A549 (cell line): Measurements from ENCODE around the gene GMDS. TPM values are rescaled to one million over a fixed set of nuclear protein-coding genes. Genes with fewer than 3 reads are reported as not detected.

Source experiments
- ATAC-seq, 2 experiments: fragments of 200-7000 bp in 1 of 2; fragments of >200 bp in 1 of 2; cut with Nextera tagmentation in 1 of 2; cut with Tn5 transposase in 1 of 2; 3 replicates each; pipeline versions ENCODE4 v1.8.0 to v1.9.1; 2018 to 2020; ENCODE audit warnings: mild to moderate bottlenecking in 1 of 2, moderate library complexity in 1 of 2
- CTCF ChIA-PET: fragments of 300-600 bp; sonication (Branson Sonifier 250); formaldehyde crosslinking; extraction: SDS; loops from one replicate; lab custom pipeline; 2021; ENCODE audit warnings: antibody characterized with exemption, inconsistent platforms; lab: Yijun Ruan, JAX
- POLR2A ChIA-PET: fragments of 350-600 bp; formaldehyde crosslinking; extraction: SDS; loops from one replicate; lab custom pipeline; 2021; ENCODE audit warnings: antibody characterized with exemption, inconsistent platforms; lab: Yijun Ruan, JAX
- DNase-seq, 2 experiments: peaks; one replicate each; pipeline versions ENCODE4 v3.0.0 to v3.0.0-alpha.2; 2011 to 2016; ENCODE audit warnings: low read depth in 1 of 2, low spot score in 1 of 2
- FAIRE-seq: peaks from 2 replicates; lab custom pipeline; 2011; peaks lifted over from hg19 to GRCh38; lab: Jason Lieb, UNC
- H3K27ac ChIP-seq, 2 experiments: fragments of >200 bp; sonication (Bioruptor Twin); formaldehyde crosslinking; 3 replicates each; pipeline ENCODE4 v1.5.1; 2016 to 2017
- H3K4me1 ChIP-seq: fragments of >200 bp; sonication (Bioruptor Twin); formaldehyde crosslinking; 3 replicates; pipeline ENCODE4 v1.6.1; 2016
- H3K4me2 ChIP-seq: fragments of >200 bp; sonication (Bioruptor Twin); formaldehyde crosslinking; 3 replicates; pipeline ENCODE4 v1.6.1; 2016
- H3K4me3 ChIP-seq: fragments of >200 bp; sonication (Bioruptor Twin); formaldehyde crosslinking; 3 replicates; pipeline ENCODE4 v1.5.1; 2016
- H3K9me3 ChIP-seq: fragments of >200 bp; sonication (Bioruptor Twin); formaldehyde crosslinking; 3 replicates; pipeline ENCODE4 v1.6.1; 2016
- BHLHE40 ChIP-seq: IDR thresholded peaks from 2 replicates; pipeline ENCODE4 v1.6.1; 2012; ENCODE audit warnings: low read depth, low read length, inconsistent platforms
- CBX2 ChIP-seq: fragments of 200-600 bp; sonication (generic); IDR thresholded peaks from 2 replicates; pipeline ENCODE4 v1.6.1; 2016; ENCODE audit warnings: low read depth, mild to moderate bottlenecking, borderline replicate concordance
- CBX8 ChIP-seq: fragments of 200-600 bp; sonication (generic); IDR thresholded peaks from 2 replicates; pipeline ENCODE4 v1.6.1; 2016
- CEBPB ChIP-seq, 2 experiments: fragments of >200 bp in 1 of 2; sonication (Bioruptor Twin) in 1 of 2; formaldehyde crosslinking in 1 of 2; IDR thresholded peaks; 2 replicates each; pipeline ENCODE4 v1.6.1; 2012 to 2016
- CHD2 ChIP-seq: fragments of 150-350 bp; IDR thresholded peaks from 2 replicates; pipeline ENCODE4 v1.6.1; 2014; ENCODE audit warnings: low read length; ENCODE audit not compliant: partially characterized antibody
- CHD4 ChIP-seq: fragments of 200-600 bp; sonication (generic); IDR thresholded peaks from 2 replicates; pipeline ENCODE4 v1.6.1; 2016; ENCODE audit warnings: antibody characterized with exemption, mild to moderate bottlenecking, borderline replicate concordance
- FOXS1 ChIP-seq: fragments of 250-450 bp; sonication (Bioruptor Pico); IDR thresholded peaks from 2 replicates; pipeline ENCODE4 v1.5.0; 2020; ENCODE audit warnings: mild to moderate bottlenecking, moderate library complexity
- HDAC2 ChIP-seq: fragments of 200-600 bp; sonication (generic); IDR thresholded peaks from 2 replicates; pipeline ENCODE4 v1.6.1; 2016
- HEYL ChIP-seq: fragments of 250-450 bp; sonication (Bioruptor Pico); IDR thresholded peaks from 2 replicates; pipeline ENCODE4 v1.8.0; 2021; ENCODE audit warnings: mild to moderate bottlenecking, moderate library complexity
- HOXB13 ChIP-seq: fragments of 250-450 bp; sonication (Bioruptor Pico); IDR thresholded peaks from 2 replicates; pipeline ENCODE4 v1.5.0; 2020; ENCODE audit warnings: low read depth, mild to moderate bottlenecking, moderate library complexity
- JUN ChIP-seq, 2 experiments: fragments of >200 bp; sonication (Bioruptor Twin); formaldehyde crosslinking; IDR thresholded peaks; 2 replicates in 1 of 2; 3 replicates in 1 of 2; pipeline ENCODE4 v1.6.1; 2016 to 2017
- MAFK ChIP-seq: fragments of 450-650 bp; IDR thresholded peaks from 2 replicates; pipeline ENCODE4 v1.6.1; 2014; ENCODE audit not compliant: partially characterized antibody
- MAX ChIP-seq: IDR thresholded peaks from 2 replicates; pipeline ENCODE4 v1.6.1; 2012
- MAZ ChIP-seq: fragments of 150-350 bp; IDR thresholded peaks from 2 replicates; pipeline ENCODE4 v1.6.1; 2014; ENCODE audit warnings: antibody characterized with exemption, low read depth, low read length, borderline replicate concordance
- MYC ChIP-seq: IDR thresholded peaks from 2 replicates; pipeline ENCODE4 v1.6.1; 2012; ENCODE audit warnings: mild to moderate bottlenecking, inconsistent platforms, low read length, improper control_type of control experiment, borderline replicate concordance
- SMC3 ChIP-seq: fragments of >200 bp; sonication (Bioruptor Twin); formaldehyde crosslinking; IDR thresholded peaks from 3 replicates; pipeline ENCODE4 v1.6.1; 2018; ENCODE audit warnings: inconsistent platforms
- TP53 ChIP-seq: fragments of 250-450 bp; sonication (Bioruptor Pico); IDR thresholded peaks from 2 replicates; pipeline ENCODE4 v1.5.0; 2021; ENCODE audit warnings: mild to moderate bottlenecking, moderate library complexity
- ZFP36 ChIP-seq: fragments of 450-650 bp; IDR thresholded peaks from 2 replicates; pipeline ENCODE4 v1.6.1; 2014; ENCODE audit warnings: borderline replicate concordance; ENCODE audit not compliant: partially characterized antibody
- WGBS: methylation state at CpG from one replicate; pipeline ENCODE4 v1.1.6; 2017; ENCODE audit errors: missing lambda C conversion rate; 5-methylcytosine and 5-hydroxymethylcytosine counted together
- polyA plus RNA-seq, 4 experiments: library from polyadenylated mRNA; depleted of rRNA in 3 of 4; stranded (reverse); fragments of >200 nt; fragmentation: RNase III in 1 of 4; extraction: RNeasy Plus Mini Kit Qiagen cat#74134 plus additional on column Dnase treatment in 1 of 4; gene quantifications; 2 replicates in 3 of 4; 3 replicates in 1 of 4; pipeline ENCODE4 v1.2.3, GENCODE V29; 2011 to 2017
- TF ChIP-seq, protein P1 (sequence below): fragments of 200-600 bp; sonication (generic); IDR thresholded peaks from 2 replicates; pipeline ENCODE4 v1.6.1; 2016; ENCODE audit warnings: antibody characterized with exemption, mild to moderate bottlenecking, moderate library complexity
- TF ChIP-seq, protein P2 (sequence below): fragments of 450-650 bp; IDR thresholded peaks from 2 replicates; pipeline ENCODE4 v1.6.1; 2014; ENCODE audit warnings: antibody characterized with exemption
- TF ChIP-seq, protein P3 (sequence below): fragments of >200 bp; sonication (Bioruptor Twin); formaldehyde crosslinking; IDR thresholded peaks from 3 replicates; pipeline ENCODE4 v1.5.1; 2016

GMDS gene
- polyA plus RNA-seq, 2 of the 4 experiments (the other 2 are of a cell fraction), result 9.9 to 12.4 TPM

GRCh38 chr6:1867197-1867596 lies 378.2 kb downstream of the GMDS start:
- Histone ChIP-seq H3K4me3 (no peak overlapping the region), H3K4me1 (no peaks in the 10 kb centered on the region), H3K27ac (no peak overlapping the region), H3K4me2 (no peak overlapping the region), H3K9me3 (no peaks in the 10 kb centered on the region)
- FAIRE-seq (no peak), ATAC-seq (no peak), DNase-seq (no peak)
- TF ChIP-seq, protein P1, sequence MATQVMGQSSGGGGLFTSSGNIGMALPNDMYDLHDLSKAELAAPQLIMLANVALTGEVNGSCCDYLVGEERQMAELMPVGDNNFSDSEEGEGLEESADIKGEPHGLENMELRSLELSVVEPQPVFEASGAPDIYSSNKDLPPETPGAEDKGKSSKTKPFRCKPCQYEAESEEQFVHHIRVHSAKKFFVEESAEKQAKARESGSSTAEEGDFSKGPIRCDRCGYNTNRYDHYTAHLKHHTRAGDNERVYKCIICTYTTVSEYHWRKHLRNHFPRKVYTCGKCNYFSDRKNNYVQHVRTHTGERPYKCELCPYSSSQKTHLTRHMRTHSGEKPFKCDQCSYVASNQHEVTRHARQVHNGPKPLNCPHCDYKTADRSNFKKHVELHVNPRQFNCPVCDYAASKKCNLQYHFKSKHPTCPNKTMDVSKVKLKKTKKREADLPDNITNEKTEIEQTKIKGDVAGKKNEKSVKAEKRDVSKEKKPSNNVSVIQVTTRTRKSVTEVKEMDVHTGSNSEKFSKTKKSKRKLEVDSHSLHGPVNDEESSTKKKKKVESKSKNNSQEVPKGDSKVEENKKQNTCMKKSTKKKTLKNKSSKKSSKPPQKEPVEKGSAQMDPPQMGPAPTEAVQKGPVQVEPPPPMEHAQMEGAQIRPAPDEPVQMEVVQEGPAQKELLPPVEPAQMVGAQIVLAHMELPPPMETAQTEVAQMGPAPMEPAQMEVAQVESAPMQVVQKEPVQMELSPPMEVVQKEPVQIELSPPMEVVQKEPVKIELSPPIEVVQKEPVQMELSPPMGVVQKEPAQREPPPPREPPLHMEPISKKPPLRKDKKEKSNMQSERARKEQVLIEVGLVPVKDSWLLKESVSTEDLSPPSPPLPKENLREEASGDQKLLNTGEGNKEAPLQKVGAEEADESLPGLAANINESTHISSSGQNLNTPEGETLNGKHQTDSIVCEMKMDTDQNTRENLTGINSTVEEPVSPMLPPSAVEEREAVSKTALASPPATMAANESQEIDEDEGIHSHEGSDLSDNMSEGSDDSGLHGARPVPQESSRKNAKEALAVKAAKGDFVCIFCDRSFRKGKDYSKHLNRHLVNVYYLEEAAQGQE, result no peak
- TF ChIP-seq, protein P2, sequence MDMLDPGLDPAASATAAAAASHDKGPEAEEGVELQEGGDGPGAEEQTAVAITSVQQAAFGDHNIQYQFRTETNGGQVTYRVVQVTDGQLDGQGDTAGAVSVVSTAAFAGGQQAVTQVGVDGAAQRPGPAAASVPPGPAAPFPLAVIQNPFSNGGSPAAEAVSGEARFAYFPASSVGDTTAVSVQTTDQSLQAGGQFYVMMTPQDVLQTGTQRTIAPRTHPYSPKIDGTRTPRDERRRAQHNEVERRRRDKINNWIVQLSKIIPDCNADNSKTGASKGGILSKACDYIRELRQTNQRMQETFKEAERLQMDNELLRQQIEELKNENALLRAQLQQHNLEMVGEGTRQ, result no peak
- no peak for TF ChIP-seq HEYL
- TF ChIP-seq CBX2, result no peak
- no peak for TF ChIP-seq JUN (IDR thresholded peaks at IDR 0.05)
- no peak for TF ChIP-seq CEBPB (IDR thresholded peaks at IDR 0.05)
- no peak for TF ChIP-seq SMC3
- no peak for TF ChIP-seq CHD2
- no peak for TF ChIP-seq MYC
- TF ChIP-seq FOXS1 (CRISPR knock-in tag), result no peak
- no peak for TF ChIP-seq ZFP36
- no peak for TF ChIP-seq MAFK
- TF ChIP-seq CBX8, result no peak
- no peak for TF ChIP-seq HDAC2
- TF ChIP-seq BHLHE40, result no peak
- no peak for TF ChIP-seq TP53 (CRISPR knock-in tag)
- TF ChIP-seq MAZ, result no peak
- CTCF ChIA-PET, result no interaction called here
- 84% methylated on average over 3 of the region's 3 CpGs for WGBS
- POLR2A ChIA-PET, result no interaction called here

- Histone ChIP-seq H3K9me3 (no peaks in the 10 kb centered on the region), H3K4me3 (no peak overlapping the region), H3K4me1 (no peaks in the 10 kb centered on the region), H3K4me2 (no peak overlapping the region), H3K27ac (no peak overlapping the region)
- DNase-seq (no peak), FAIRE-seq (no peak), ATAC-seq (no peak)
- CTCF ChIA-PET, result no interaction called here
- POLR2A ChIA-PET, result no interaction called here
- TF ChIP-seq MAX (no peak), CHD4 (no peak), HDAC2 (no peak), HOXB13 (CRISPR knock-in tag) (no peak)
- TF ChIP-seq, protein P3, sequence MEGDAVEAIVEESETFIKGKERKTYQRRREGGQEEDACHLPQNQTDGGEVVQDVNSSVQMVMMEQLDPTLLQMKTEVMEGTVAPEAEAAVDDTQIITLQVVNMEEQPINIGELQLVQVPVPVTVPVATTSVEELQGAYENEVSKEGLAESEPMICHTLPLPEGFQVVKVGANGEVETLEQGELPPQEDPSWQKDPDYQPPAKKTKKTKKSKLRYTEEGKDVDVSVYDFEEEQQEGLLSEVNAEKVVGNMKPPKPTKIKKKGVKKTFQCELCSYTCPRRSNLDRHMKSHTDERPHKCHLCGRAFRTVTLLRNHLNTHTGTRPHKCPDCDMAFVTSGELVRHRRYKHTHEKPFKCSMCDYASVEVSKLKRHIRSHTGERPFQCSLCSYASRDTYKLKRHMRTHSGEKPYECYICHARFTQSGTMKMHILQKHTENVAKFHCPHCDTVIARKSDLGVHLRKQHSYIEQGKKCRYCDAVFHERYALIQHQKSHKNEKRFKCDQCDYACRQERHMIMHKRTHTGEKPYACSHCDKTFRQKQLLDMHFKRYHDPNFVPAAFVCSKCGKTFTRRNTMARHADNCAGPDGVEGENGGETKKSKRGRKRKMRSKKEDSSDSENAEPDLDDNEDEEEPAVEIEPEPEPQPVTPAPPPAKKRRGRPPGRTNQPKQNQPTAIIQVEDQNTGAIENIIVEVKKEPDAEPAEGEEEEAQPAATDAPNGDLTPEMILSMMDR, result no peak
- WGBS, result 79% methylated on average over 7 of the region's 7 CpGs
Observed at GRCh38 chr6:1865585-1865984, 379.8 kb downstream of the GMDS start.
